IMR-90 (cell line): Measurements from ENCODE around the gene SRD5A3.

Experiments used
- BHLHE40 ChIP-seq: fragments of 150-350 bp; IDR thresholded peaks from 2 replicates; pipeline ENCODE4 v1.6.1; 2016; ENCODE audit warnings: mild to moderate bottlenecking, low read depth, low read length
- CEBPB ChIP-seq: IDR thresholded peaks from 2 replicates; pipeline ENCODE4 v1.6.1; 2012; ENCODE audit warnings: low read depth, low read length, improper control_type of control experiment
- FOS ChIP-seq: fragments of 150-350 bp; IDR thresholded peaks from 2 replicates; pipeline ENCODE4 v1.6.1; 2016; ENCODE audit warnings: low read depth, low read length
- MXI1 ChIP-seq: IDR thresholded peaks from 2 replicates; pipeline ENCODE4 v1.6.1; 2012; ENCODE audit warnings: low read depth, mild to moderate bottlenecking, low read length, moderate library complexity, borderline replicate concordance
- NFE2L2 ChIP-seq: fragments of 150-350 bp; IDR thresholded peaks from 2 replicates; pipeline ENCODE4 v1.6.1; 2016; ENCODE audit warnings: low read depth, mild to moderate bottlenecking, low read length
- POLR2A ChIP-seq: IDR thresholded peaks from 2 replicates; pipeline ENCODE4 v1.6.1; 2012; ENCODE audit warnings: mild to moderate bottlenecking, low read depth, low read length
- RAD21 ChIP-seq: IDR thresholded peaks from 2 replicates; pipeline ENCODE4 v1.6.1; 2012; ENCODE audit warnings: low read length, improper control_type of control experiment
- RCOR1 ChIP-seq: IDR thresholded peaks from 2 replicates; pipeline ENCODE4 v1.6.1; 2012; ENCODE audit warnings: mild to moderate bottlenecking, low read length, improper control_type of control experiment; ENCODE audit not compliant: insufficient replicate concordance
- RFX5 ChIP-seq: IDR thresholded peaks from 2 replicates; pipeline ENCODE4 v1.8.0; 2012; ENCODE audit warnings: low read depth, mild to moderate bottlenecking, low read length, moderate library complexity
- SMC3 ChIP-seq: fragments of 150-350 bp; IDR thresholded peaks from 2 replicates; pipeline ENCODE4 v1.6.1; 2016; ENCODE audit warnings: low read depth, mild to moderate bottlenecking, antibody characterized with exemption, low read length, moderate library complexity
- TF ChIP-seq, protein P1 (sequence below): conservative IDR thresholded peaks from 2 replicates; pipeline ENCODE4 v1.5.1; 2012; ENCODE audit warnings: mild to moderate bottlenecking, low read depth, low read length, improper control_type of control experiment
- TF ChIP-seq, protein P2 (sequence below): fragments of 150-350 bp; IDR thresholded peaks from 2 replicates; pipeline ENCODE4 v1.6.1; 2016; ENCODE audit warnings: low read depth, mild to moderate bottlenecking, low read length, moderate library complexity, borderline replicate concordance
- TF ChIP-seq, protein P3 (sequence below): fragments of 150-350 bp; IDR thresholded peaks from 2 replicates; pipeline ENCODE4 v1.6.1; 2017; ENCODE audit warnings: mild to moderate bottlenecking, antibody characterized with exemption, low read length, low read depth

DNA sequence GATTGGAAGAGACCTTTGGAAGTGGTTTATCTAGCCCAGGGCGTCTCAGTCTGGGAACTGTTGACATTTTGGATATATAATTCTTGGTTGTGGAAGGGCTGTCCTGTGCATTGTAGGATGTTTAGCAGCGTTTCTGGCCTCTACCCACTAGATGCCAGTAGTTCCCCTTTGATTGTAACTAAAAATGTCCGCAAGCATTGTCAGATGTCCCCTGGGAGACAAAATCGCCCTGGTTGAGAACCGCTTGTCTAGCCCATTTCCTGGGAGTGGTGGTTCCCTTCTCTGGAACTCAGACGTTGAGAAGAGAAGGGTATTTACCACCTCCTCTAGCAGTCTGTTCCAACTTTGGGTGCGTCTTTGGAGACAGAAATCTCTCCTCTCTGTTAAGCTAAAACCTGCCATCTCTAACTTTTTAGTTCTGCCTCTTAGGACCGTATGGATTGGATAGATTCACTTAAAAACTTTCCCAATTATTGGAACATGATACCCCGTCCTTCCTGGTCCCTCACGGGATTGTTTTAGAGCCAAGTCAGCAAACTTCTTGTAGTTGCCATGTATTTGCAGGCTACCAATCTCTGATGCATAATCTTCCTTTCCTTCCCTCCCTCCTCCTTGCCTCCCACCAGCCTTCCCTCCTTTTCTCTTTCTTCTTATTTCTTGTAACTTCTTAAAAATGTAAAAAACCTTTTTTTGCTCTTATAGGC, 63.6 kb downstream of the SRD5A3 start:
- TF ChIP-seq POLR2A (no peak), RFX5 (no peak), CEBPB (no peak), RCOR1 (no peak), RAD21 (peak; percentile 43; the same call in 1 of the 2 replicates), NFE2L2 (no peak), MXI1 (no peak), BHLHE40 (no peak), FOS (no peak), SMC3 (no peak)
- TF ChIP-seq, protein P1, sequence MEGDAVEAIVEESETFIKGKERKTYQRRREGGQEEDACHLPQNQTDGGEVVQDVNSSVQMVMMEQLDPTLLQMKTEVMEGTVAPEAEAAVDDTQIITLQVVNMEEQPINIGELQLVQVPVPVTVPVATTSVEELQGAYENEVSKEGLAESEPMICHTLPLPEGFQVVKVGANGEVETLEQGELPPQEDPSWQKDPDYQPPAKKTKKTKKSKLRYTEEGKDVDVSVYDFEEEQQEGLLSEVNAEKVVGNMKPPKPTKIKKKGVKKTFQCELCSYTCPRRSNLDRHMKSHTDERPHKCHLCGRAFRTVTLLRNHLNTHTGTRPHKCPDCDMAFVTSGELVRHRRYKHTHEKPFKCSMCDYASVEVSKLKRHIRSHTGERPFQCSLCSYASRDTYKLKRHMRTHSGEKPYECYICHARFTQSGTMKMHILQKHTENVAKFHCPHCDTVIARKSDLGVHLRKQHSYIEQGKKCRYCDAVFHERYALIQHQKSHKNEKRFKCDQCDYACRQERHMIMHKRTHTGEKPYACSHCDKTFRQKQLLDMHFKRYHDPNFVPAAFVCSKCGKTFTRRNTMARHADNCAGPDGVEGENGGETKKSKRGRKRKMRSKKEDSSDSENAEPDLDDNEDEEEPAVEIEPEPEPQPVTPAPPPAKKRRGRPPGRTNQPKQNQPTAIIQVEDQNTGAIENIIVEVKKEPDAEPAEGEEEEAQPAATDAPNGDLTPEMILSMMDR = peak; percentile 33; the same call in 1 of the 2 replicates
- TF ChIP-seq, protein P2, sequence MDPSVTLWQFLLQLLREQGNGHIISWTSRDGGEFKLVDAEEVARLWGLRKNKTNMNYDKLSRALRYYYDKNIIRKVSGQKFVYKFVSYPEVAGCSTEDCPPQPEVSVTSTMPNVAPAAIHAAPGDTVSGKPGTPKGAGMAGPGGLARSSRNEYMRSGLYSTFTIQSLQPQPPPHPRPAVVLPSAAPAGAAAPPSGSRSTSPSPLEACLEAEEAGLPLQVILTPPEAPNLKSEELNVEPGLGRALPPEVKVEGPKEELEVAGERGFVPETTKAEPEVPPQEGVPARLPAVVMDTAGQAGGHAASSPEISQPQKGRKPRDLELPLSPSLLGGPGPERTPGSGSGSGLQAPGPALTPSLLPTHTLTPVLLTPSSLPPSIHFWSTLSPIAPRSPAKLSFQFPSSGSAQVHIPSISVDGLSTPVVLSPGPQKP = no peak
- TF ChIP-seq, protein P3, sequence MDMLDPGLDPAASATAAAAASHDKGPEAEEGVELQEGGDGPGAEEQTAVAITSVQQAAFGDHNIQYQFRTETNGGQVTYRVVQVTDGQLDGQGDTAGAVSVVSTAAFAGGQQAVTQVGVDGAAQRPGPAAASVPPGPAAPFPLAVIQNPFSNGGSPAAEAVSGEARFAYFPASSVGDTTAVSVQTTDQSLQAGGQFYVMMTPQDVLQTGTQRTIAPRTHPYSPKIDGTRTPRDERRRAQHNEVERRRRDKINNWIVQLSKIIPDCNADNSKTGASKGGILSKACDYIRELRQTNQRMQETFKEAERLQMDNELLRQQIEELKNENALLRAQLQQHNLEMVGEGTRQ = no peak
